ENCODE results near the gene CORO2A.

- no peak for TF ChIP-seq CTCF (IDR thresholded peaks at IDR 0.05; ENCODE audit: borderline replicate concordance, extremely low read depth, low read length, poor library complexity, severe bottlenecking)
- no peak for TF ChIP-seq EZH2 (IDR thresholded peaks at IDR 0.05; ENCODE audit: borderline replicate concordance, low read depth, low read length, severe bottlenecking)
These were observed 37.2 kb upstream of the CORO2A start for GRCh38 chr9:98229620-98230019.
